CD4-positive, alpha-beta T cell treated with Interleukin-17A for 4 hours (primary cell): ENCODE measurements around the gene PDE8B.
"Not testable (repeated sequence)": the region's sequence is repeated elsewhere in the genome, so short reads cannot be mapped to it uniquely, and the experiment has no call there.

Source experiments
- DNase-seq: peaks from one replicate; pipeline ENCODE4 v3.0.0-alpha.2; 2020; ENCODE audit warnings: mixed read lengths

PDE8B gene

GRCh38 chr5:77366717-77367500 is 156.4 kb downstream of the PDE8B start:
- DNase-seq, result no peak

DNA sequence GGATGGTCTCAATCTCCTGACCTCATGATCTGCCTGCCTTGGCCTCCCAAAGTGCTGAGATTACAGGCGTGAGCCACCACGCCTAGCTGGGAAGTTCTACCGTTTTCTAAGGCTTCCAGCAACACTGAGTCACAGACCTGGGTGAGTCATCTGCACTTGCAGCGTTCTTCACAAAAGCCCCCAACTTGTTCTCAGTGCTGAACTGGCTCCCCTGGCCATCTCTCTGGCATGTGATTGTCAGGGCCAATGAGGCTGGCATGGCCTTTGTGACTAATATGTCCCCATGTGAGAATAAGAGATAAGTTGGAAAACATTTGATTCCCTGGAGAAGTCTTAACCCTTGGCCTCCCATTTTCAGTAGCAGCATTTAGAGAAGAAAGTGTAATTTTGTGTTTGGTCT is 157.3 kb downstream of the PDE8B start:
- DNase-seq, result no peak

DNA sequence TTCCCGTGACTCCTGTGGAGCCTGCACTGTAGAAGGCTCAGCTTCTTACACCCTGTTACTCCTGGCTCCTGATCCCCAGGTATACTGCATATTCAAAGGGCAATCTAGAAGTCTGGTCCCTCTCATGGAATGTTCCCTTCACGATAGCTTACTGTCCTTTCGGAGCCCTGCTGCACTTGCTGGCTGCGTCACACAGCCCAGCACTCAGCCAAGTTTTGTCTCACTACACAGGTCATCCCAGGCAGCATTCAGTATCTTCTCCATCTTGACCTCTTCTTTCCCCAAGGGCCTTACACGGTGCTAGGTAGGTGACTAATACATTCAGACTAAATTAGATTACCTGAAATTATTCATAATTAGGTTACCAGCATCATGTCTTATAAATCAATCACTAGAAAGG is 157.9 kb downstream of the PDE8B start:
- no peak for DNase-seq

GRCh38 chr5:77369566-77369965 is 159.1 kb downstream of the PDE8B start:
- no peak for DNase-seq

DNA sequence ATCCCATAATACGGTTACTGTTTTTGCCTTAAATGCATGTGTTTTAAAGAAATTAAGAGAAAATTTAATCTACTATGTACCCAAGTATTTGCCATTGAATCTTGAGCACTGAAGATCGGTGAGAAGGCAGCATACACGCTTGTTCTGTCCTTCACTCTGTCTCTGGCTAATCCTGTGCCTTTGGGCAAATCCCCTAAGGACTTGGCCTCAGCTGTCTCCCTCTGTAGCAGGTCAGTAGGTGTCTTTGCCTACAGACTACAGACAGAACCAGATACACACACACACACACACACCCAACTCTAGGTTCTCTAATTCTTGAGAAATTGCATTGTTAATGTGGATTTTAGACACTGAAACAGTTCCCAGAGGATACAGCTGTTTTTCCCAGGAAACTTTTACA is 164.2 kb downstream of the PDE8B start:
- DNase-seq, result no peak

DNA sequence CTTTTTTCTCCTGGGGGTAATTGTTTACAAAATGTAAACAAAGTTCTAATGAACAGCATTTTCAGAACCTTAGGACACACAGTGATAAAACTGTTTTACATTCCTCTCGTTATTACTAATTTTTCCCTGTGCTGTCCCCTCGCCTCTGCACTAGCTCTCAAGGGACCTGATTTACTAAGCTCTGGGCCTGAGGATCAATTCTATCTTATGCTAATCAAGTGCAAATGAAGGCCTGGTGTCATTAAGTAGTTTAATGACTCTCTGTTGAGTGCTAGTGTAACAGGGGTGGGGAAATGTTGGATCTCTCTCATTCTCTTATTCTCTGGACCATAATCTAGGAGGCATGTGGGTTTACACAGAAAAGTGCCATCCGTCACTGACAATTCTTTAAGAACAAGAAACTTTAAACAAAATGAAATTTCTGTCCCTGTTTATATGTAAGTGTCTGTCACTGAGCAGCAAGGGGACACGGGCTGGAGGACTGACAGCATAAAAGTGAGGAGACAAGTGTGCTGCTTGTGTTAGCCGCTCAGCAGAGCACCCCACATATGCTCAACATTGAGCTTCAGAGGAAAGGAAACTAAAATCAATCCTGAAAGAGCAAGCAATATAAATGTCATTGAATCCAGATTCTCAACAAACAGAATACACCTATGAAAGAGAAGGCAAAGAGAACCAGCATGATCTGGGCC is 166.3 kb downstream of the PDE8B start:
- no peak for DNase-seq

DNA sequence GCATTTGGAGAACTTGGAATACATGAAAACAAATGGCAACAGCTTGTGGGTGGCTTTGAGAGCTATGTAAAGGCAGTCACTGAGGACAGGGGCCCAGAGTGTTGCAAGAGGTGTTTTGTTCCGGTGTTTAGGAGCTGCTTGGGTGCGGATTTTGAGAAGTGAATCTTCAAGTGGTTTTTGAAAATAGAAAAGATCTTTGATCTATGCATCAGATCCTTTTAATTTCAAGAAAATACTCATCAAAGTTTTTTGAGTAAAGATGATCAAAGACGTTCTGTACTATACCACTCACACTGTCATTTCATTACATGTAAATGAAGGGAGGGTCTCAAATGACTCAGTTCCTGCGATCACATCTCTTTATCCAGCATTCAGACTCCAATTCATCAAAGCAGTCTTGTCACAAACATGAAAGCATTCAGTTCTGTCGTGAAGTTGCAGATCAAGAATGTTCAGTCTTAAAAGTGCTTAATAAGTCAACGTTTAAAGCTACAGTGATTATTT is 169.1 kb downstream of the PDE8B start:
- DNase-seq, result peak; percentile 52

- no peak for DNase-seq
Measured at GRCh38 chr5:77380636-77381035, 170.2 kb downstream of the PDE8B start.

- DNase-seq, result not testable (repeated sequence)
Measured at GRCh38 chr5:77383336-77383735, 172.9 kb downstream of the PDE8B start.

DNA sequence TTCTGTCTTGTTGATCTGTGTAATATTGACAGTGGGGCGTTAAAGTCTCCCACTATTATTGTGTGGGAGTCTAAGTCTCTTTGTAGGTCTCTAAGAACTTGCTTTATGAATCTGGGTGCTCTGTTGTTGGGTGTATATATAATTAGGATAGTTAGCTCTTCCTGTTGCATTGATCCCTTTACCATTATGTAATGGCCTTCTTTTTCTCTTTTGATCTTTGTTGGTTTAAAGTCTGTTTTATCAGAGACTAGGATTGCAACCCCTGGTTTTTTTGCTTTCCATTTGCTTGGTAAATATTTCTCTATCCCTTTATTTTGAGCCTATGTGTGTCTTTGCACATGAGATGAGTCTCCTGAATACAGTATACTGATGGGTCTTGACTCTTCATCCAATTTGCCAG is 175.9 kb downstream of the PDE8B start:
- not testable (repeated sequence) for DNase-seq

- no peak for DNase-seq
Measured at GRCh38 chr5:77389746-77390145, 179.3 kb downstream of the PDE8B start.

GRCh38 chr5:77390221-77390620 is 179.7 kb downstream of the PDE8B start:
- DNase-seq, result no peak

DNA sequence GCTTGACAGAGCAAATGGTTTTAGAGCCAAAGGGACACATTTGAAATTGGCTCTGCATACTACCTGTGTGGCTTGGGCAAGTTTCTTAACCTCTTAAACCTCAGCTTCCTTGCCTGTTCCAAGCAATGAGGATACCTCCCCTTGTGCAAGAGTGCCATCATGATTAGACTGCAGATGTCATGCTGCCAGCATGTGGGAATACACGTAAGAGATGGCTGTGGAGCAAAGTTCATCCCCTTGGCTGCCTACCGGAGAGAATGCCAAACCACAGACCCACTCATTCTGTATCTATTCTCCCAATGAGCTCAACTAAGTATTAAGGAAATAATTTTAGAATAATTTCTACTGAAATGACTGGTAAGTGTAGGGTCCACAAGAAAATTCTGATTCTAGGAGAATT is 180.3 kb downstream of the PDE8B start:
- no peak for DNase-seq

DNA sequence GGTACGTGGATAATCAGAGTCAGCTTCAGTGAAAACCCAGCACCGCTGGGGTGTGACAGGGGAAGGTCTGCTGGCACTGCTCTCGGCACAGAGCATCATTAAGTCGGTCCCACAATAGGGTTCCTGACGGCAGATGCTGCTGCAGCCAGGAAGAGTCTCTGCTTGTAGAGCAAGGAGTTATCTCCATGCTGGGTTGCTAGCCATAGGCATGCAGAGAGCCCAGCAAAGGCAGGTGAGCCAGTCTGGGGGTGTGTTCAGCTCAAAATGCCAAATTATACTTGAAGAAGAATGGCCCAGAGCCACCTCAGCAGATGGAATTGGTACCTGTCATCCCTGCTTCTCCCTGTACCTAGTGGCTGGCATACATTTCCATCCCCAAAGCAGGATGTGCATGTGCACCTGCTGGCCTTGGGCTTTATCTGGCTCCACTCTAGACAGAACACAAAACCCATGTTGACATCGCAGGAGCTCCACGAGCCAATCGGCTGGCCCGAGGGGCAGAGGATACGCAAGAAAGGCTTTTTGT is 180.8 kb downstream of the PDE8B start:
- no peak for DNase-seq

DNA sequence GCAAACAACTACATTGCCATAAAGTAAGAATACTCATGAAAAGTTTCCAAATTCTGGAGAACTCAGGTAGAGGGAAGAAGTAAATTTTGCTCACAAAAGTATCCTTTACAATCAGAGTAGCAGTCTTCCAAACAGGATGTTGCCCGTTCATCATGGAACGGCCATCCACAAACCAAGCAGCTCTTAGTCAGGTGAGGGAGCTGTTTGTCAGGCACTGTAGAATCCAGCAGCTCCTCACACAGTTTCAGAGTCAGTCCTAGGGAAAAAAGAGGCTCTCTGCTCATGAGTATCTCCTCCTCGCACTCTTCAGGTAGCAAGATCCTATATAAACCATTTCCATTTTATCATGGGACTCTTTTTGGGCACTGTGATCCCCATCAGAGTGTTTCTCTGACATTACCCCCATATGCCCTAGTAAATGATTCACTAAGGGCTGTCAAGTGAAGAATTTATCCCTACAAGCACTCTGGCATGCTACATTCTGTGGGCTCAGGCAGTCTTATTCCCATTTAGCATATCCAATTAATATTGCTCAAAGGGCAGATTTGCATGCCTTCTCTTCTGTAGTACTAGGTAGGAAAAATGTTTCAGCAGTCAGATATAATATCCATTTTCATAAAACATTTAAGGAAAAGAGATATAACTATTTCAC is 183.7 kb downstream of the PDE8B start:
- no peak for DNase-seq

GRCh38 chr5:77396017-77396416 is 185.5 kb downstream of the PDE8B start:
- no peak for DNase-seq

GRCh38 chr5:77397686-77398292 is 187.3 kb downstream of the PDE8B start:
- DNase-seq, result no peak

- DNase-seq, result no peak
Measured at GRCh38 chr5:77398458-77398857, 188.0 kb downstream of the PDE8B start.

- no peak for DNase-seq
Measured at GRCh38 chr5:77398896-77399295, 188.4 kb downstream of the PDE8B start.

DNA sequence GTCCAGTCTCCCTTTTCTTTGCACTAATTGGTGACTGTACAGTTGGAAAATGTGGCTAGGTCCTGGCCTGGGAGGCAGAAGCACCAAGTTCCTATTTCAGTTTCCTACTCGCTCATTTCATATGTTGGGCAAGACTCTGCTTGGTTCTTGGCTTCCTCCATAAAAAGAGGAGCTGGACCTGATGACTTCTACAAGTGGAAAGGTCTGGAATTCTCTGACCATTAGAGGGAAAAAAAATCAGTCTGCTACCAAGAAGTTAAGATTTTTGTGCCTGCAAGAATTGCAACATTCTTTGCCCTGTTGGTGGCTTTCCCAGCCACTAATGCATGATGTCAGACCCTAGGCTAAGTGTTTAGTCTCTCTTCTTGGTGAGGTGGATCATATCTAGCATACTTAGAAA is 190.2 kb downstream of the PDE8B start:
- no peak for DNase-seq

GRCh38 chr5:77402796-77403195 is 192.3 kb downstream of the PDE8B start:
- DNase-seq, result no peak

DNA sequence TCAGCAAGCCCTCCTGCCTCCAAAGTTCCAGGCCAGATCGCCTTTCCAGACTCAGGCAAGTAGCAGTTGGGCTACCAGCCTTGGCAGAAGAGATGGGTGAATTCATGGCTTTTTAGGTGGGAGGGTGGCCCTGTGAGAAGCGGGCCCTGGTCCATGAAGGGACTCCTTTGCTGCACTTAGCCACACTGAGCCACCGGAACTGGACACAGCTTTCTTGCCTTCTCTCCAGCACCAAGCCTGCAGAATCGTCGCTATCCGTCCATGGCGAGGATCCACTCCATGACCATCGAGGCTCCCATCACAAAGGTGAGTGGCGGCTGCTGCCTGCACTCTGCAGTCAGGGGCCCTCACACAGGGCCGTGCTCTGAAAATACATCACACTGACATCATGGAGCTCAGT is 196.7 kb downstream of the PDE8B start:
- no peak for DNase-seq
